NCI-H446 (cell line): Measurements from ENCODE around the gene SRGAP1.
"Not testable (repeated sequence)": the region's sequence is repeated elsewhere in the genome, so short reads cannot be mapped to it uniquely, and the experiment has no call there.

Experiments
- DNase-seq, 2 experiments: peaks; one replicate each; lab custom pipeline; 2025; lab: John Stamatoyannopoulos, UW

The SRGAP1 gene

DNA sequence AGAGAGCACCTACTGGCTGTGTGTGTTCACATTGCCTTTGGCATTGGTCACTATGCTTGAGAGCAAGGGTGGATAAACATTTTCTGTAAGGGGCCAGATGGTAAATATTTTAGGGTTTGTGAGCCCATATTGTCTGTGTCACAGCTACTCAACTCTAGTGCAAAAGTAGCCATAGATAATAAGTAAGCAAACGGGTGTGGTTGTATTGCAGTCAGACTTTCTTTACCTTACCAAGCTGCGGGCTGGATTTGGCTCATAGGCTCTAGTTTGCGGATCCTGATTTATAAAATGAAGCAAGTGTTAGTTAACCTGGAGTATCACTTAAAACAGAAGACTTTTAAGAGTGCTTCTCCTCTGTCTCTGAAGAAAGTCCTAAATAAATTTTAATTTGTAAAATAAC lies 208.6 kb downstream of the SRGAP1 start:
- DNase-seq: no peak

DNA sequence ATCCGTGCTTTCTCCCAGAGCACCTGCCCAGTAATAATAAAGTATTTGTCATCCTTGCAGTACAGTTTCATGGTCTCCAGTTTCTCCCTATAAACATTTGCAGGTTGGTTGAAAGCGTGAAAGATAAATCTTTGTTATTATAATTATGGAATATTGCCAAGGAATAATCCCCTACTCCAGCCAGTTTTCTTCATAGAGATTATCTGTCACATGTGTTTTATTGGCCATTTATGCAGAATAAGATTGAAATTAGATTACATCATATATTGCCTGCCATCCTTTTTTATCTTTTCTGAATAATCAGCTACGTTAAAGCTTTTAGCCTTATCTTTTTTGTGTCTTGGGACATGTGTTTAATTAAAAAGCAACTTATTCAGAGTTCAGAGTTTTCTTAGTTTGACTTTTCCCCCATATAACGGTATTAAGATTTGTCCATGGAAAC lies 209.6 kb downstream of the SRGAP1 start:
- DNase-seq: no peak

DNA sequence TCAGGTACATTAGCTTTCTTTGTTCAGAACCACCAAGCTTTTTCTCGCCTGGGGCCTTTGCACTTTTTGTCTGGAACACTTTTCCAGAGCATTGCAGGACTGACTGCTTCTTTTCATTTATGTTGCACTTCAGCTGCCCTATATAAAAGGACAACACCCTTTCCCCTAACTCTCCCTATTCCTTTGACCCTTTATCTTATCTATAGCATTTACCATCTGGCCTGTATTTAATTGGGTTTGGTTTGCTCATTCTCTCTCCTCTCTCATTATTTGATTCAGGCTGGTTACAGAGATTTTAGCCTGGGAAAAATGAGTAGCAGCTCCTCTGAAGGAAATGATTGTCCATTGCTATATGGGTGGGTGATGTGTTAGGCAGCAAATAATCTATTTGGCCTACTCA lies 212.2 kb downstream of the SRGAP1 start:
- DNase-seq: no peak

DNA sequence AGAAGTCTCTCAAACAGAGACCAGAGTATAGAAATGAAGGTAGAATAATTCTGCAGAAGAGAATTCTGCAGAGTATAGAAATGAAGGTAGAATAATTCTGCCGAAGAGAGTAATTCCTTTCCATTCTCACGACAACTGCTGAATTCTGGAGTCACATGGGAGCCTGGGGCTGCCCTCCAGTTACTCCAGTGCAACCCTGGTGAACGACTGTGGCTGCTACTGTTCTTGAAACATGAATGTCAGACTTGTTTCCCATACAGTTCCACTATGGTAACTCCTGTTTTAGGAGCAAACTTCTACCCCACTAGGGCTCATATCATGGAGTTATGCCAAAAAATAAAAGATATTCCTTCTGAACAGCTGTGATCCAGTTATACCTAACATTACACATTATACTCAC lies 213.2 kb downstream of the SRGAP1 start:
- no peak for DNase-seq

DNA sequence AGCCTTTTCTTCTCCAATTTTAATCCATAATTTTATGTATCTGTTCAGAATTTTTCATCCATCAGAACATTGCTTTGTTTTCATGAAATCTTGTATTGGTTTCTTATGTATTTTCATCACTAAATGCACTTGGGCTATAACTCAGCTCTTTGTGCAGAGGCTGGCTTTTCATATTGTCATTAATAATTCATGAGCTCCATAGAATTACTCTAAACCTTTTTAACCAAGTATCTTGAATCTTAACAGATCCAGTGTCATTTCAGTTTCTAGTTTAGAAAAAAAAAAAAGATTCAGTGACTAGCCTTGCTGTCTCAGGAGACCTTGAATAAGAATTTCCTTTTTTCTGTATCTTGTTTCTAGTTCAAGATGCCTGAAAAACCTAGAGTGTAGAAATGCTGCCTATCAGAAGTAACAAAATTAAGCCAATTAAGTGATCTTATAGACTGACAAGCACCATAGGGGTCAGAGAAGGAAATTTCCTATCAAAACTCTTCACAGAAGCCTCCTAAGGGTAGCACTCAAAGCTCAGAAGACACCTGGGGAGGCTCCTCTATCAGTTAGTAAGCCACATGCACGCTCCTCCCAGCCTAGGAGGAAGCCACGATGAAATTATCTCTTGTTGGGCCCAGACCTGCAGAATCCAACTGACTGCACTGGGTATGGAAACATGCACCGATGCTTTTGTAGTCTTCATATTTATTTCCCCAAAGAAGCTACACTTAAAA lies 214.2 kb downstream of the SRGAP1 start:
- DNase-seq: no peak

DNA sequence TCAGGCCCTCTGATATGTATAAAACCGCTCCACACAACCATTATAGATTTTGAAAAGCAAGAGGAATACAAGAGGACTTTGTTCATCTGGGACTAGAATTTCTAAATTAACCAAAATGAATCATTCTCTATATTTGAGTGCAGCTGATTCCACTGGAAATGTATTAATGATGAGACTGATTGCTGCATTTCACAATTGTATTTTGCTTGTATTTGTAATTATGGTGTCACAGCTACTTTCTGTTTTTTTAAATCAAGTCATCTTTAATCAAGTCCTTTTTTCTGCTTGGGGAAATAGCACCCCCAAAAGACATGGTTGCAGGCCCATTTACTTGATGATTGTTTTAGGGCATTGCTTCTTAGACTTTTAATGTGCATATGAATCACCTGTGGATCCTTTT lies 215.2 kb downstream of the SRGAP1 start:
- no peak for DNase-seq

DNA sequence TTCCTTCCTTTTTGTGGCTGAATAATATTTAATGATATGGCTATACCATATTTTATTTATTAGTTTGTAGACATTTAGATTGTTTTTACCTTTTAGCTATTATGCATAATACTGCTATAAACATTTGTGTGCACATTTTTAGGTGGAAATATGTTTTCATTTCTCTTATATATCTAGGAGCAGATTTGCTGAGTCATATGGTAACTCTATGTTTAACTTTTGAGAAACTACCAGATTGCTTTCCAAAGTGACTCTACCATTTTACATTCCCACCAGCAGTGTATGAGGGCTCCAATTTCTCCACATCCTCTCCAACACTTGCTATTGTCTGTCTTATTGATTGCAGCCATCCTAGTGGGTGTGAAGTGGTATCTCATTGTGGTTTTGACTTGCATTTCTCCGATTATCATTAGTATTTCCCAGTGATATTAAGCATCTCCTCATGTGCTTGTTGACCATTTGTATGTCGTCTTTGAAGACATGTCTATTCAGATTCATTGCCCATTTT lies 217.4 kb downstream of the SRGAP1 start:
- DNase-seq: no peak

DNA sequence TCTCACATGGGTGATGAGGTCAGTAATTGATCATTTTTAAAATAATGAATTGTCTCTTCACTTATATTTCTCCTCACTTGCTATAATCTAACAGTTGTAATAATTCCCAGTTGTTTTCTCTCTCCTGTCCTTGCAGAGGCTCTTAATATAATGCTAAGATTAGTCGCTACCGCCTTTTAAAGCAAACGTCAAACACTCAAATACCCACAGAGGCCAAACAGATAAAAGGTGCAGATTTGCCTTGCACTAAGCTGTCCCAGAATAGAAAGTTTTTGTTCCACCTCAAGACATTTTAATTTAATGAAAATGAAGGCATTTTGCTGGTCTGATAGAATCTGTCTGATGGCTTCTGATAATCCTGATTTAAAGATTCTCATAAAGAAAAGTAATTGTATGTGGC lies 218.6 kb downstream of the SRGAP1 start:
- DNase-seq: no peak

DNA sequence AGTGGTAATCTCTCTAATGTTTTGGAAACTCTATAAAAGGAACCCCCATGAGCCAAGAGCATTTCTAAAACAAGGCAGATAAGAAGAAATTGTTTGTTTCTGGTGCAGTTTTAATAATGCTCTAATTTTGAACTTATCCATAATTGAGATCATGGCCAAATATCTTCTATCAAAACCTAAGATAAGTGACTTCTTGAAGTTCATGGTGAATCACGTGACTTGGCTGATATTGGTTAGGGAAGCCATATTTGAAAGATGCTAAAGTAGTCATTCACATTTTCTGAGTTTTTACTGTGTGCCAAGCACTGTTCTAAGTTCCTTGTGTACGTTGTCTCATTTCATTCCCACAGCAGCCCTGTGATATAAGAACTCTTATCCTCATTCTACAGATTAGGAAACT lies 219.7 kb downstream of the SRGAP1 start:
- DNase-seq: no peak

DNA sequence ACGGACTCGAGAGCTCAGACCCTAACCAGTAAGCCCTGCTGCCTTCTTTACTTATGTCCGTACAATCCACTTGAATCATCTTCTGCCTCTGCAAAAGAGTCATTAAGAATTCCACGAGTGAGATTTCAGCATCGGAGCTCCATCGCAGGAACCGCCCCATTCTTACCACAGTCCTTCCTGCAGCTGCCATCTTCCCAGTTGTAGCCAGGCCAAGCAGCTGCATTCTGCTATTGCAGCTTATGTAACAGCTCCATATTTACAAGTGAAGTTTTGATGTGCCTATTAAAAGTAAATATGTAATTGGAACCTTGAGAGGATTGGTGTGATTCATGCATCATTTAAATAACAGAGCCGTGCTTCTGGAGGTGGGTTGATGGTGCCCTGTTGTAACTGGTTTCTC lies 220.2 kb downstream of the SRGAP1 start:
- DNase-seq: no peak

DNA sequence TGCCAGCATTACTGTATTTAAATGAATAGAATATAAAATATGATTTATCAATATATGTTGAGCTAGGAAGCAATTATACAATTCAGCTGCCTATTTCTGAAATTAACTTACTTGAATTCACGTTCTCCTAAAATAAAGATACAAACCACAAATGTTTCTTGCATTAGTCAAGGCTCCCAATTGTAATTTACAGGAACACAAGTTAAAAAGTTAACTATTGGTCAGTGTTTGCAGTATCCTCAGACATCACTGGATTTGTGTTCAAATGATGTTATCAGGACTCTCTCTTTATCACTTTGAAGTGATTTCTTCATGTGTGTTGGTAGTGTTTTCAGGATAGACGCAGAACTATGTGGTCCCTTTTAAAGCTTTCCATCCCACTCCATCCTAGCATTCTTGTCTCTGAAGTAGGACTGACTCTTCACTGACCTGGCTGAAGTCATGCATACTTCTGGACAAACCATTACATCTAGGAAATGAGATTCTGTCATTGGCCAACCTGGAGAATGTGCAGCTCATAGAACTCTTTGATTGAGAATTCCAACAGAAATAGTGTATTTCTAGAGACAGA lies 221.5 kb downstream of the SRGAP1 start:
- DNase-seq: no peak

DNA sequence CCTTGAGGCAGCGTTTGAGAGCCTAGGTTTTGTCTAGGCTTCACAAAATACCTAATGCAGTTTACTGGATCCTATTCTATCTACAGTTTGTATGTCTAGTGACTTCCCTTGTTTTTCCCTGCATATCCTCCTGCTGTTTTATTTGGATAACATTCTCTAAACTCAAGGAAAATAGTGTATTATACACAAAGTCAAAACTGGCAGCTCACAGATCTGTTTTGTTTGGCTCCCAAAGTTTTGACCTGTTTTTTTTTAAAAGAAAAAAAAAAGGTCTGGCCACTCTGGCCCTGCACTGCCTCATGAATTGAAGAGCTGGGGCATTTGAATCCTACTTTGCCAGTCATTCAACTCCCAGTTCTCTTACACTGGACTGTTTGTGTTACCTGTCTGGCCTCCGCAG lies 222.3 kb downstream of the SRGAP1 start:
- DNase-seq: no peak

DNA sequence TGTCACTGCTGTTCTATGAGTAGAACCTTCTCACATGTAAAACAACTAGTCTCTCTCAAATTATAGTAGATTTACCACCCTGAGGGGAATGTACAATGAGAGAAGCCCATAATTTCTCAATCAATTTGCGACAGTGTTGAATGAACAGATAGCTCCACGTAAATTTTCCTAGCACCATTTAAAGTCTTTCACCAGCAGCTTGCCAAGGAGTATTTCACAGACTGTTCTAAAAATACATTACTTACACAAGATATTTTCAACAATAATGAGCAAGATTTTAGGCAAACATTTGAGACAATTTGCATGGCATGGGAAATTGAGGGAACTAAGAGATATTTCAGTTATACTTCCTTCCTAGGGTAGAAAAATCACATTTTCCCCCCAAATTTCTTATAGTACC lies 226.0 kb downstream of the SRGAP1 start:
- no peak for DNase-seq

DNA sequence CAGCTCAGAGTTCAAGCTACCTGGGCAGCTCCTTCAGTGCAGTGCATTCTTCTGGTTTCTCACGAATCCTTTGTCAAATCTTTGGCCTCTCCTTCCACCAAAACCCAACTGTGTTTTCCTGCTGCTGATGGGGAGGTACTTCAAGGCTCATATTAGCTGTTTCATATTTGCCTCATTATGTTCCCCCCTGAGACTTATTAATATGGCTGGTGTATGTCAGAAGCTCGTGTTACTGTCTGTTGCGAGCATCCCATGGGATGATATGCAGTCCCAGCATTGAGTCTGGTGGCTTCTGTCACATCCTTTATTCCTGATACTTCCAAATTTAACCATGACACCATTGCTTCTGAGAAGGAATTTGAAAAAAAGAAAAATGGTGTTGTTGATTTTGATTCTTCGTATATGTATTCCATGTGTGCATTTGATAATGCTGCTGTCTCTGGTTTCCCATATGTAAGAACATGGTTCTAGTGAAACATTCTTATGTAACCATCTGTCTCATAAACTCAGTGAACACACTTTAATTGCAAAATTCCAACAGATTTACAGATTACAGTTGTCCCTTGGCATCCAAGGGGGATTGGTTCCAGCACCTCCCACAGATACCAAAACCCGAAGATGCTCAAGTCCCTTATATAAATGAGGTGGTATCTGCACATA lies 228.5 kb downstream of the SRGAP1 start:
- no peak for DNase-seq

DNA sequence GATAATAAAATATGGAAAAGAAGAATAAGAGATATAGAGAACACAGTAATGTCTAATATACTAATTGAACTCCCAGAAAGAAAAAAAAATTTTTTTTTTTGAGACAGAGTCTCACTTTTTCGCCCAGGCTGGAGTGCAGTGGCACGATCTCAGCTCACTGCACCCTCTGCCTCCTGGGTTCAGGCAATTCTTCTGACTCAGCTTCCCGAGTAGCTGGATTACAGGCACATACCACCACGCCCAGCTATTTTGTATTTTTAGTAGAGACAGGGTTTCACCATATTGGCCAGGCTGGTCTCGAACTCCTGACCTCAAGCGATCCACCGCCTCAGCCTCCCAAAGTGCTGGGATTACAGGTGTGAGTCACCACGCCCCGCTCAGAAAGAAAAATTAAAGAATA lies 232.1 kb downstream of the SRGAP1 start:
- not testable (repeated sequence) for DNase-seq

DNA sequence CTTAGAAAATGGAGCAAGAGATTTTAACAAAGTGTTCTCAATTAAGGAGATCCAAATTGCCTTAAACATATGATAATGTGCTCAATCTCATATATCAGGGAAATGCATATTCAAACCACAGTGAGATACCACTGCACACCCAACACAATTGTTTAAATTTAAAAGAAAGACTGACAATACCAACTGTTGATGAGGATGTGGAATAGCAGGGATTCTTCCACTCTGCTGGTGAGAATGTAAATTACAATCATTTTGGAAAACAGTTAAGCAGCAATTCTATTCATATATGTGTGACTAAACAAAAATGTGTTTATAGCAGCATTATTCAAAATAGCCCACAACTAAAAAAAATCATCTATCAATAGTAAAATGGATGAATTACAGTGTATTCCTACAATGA lies 233.4 kb downstream of the SRGAP1 start:
- DNase-seq: no peak

DNA sequence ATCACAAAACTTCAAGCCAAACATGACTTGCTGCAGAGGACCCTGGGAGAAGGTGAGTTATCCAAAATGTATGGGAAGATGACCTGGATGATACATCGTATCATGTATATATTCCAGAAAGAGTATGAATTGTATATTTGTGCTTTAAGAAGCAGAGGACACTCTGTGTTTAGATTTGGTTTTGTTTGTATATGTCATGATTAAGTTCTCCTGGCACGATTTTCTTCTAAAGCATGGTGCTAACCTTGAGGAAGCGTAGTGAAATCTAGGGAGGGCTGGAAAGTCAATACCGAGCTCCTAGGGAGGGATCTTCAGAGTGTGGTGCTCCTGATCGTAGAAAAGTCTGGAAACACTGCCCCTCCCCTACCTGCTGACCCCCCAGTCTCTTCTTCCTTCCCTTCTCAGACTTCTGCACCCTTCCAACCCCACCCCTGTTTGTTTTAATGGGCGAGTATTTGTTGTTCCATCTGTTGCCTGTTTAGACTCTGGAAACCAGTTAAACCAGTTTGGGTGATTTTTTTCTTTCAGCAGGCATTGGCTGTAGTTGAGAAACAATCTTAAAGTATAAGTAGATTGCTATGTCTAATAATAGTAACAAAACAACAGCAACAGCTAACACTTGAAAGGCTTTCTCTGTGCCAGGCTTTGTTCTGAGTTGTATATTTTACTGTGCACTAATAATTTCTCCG lies 236.0 kb downstream of the SRGAP1 start:
- DNase-seq: no peak

DNA sequence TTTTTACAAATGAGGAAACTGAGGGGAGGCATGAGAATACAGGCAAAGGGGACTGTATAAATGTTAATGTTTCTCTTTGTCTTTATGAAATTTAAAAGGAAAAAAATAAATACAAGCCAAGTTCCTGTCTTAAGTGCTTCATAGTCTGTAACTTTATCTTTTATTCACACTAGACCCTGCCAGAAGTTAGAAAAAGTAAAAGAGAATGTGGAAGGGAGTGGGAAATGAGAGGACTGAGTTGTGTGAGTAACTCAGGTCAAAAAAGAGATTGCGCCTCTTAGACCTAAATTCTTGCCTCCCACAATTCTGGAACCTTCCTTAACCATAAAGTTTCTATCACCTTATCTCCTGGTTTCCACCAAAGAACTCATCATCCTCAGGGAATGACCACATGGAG lies 236.5 kb downstream of the SRGAP1 start:
- DNase-seq: no peak

DNA sequence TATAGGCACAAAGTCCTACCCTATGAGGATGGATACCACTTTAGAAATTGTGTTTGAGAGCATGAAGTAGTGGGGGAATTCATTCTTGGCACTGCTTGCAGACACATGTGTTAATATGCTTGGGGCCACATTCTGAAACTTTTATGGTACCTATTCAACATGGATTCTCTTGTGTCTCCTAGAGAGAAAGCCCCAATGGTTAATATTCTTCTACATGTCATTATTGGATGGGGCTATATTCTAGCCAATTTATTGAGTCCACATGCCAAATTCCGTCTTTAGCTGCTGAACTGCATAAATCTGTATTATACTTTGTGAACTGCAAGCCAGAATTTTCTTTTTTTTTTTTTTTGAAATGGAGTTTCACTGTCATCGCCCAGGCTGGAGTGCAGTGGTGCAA lies 237.6 kb downstream of the SRGAP1 start:
- no peak for DNase-seq

DNA sequence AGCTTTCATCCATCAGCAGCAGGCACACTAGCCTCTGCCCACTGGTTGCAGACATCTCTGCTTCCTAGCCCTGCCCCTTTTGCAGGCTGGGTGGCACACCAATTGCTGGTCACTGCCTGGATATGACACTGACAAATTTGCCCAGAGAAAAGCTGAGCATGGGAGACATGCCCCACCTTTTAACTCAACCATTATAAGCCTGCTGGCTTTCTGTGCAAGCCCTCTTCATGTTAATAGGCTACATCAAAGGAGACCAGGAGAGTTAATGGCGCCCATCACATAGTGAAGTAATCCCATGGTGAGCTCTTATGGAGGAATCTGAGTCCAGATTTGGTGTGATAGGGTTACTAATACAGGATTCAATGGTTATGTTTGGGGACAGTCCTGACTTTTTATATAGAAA lies 238.4 kb downstream of the SRGAP1 start:
- peak in 1 of 2 experiments; percentile 65 for DNase-seq

DNA sequence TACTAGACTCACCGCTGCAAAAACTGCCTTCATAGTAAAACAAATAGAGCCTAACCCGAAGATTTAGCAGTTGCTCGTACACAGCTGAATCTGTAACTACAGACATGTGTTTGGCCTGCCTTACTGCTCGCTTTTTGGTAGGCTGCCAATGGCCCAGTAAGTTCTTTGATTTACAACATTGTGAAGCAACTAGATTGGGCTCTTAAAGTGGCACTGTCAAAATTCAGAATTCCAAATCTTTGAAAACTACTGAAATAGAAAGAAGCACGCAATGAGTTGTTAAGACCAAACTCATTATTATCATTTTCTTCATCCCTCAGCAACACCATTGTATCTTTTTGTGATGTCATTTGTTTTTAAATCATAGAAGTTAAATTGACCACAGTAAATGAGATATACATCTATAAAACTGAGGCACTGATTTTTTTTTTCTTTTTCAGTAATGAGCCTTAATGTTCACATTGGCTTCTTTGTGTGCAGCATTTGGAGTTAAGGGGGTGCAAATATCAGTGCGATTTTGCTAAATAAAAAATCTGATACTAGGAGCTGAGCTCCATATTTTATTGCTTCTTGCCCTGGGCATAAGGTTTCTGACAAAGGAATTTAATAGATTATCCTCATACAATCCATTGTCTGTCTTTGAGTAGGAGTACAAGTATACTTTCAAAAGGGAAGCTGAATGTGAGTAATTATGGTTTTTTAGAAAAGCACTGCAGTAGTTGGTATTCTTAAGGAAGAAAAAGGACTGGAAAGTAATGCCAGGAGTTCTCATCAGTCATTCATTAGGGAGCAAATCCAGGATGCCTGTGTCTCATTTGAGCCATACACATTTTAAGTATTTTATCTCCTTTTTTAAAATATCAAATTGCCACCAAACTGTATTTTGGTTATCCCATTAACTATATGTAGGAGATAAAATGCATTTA lies 239.0 kb downstream of the SRGAP1 start:
- peak; percentile 83 to 88 for DNase-seq

DNA sequence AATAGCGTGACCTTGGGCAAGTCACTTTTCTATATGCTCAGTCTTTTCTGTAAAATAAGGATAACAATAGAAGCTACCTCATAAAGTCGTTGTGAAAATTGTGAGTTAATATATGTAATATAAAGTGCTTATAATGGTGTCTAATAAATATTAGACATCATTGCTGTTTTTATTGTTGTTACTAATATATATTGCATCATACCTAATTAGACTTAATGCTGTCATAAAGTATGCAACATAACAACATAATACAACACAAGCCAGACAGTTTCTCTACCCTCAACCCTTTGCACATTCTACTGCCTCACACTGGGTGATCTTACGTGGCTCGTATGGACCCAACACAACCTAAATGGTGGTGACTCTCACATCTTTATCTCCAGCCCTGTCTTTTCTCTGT lies 240.7 kb downstream of the SRGAP1 start:
- no peak for DNase-seq
